ENCODE results near the gene DLGAP1.

DLGAP1 gene

DNA sequence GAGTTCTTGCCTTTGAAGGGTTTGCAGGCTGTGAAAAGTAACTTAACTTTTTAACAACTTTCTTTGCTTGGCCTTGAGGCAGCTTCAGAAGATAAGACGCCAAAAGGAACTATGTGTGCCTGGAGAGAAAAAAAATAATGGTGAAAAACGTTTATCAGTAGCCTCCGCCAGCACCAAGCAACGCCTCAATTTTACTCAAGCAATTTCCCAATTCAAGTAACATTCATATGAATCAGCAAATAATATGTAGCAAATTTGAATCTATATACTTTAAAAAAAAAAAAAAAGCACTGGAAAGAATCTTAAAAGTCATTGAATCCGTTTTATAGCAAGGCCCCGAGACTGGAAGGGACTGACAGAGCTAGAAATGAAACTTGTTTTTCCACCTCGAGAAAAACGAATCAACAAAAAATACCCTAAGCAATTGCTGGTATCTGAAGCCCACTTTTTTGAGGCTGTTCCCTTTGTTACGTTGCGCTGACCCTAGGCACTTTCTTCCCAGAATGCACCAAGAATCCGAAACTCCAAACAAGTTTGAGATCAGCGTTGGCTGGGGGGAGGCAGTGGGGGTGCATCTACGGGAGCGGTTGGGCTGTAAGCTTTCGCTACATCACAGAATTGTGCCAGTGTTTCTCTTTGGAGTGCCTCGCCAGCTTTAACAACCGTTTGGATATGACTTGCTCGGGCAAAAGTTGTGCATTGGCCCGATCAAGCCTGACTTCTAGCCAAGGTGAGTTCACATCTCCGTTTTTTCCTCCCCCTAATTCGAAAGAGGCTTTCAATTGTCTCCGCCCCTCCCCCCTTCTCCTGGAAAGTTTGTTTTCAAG, 1007.8 kb downstream of the DLGAP1 start:
- ChIA-PET POLR2A (interaction anchor here (0.8 to 2.1 kb wide), 8 partner anchors 37 to 218 kb away, joined by 3 to 10 read pairs (median 4); no protein-coding TSS in a partner anchor), CTCF (interaction anchor here (0.6 kb wide), 1 partner anchor 16 kb away, joined by 3 read pairs; no protein-coding TSS in a partner anchor)
- DNase-seq (ENCODE audit: extremely low spot score) = peak; percentile 6
- no peak for TF ChIP-seq SP1 (IDR thresholded peaks at IDR 0.05)
- TF ChIP-seq SUZ12 (IDR thresholded peaks at IDR 0.05) = no peak
- TF ChIP-seq CTBP1 (IDR thresholded peaks at IDR 0.05; ENCODE audit: borderline replicate concordance) = no peak
- TF ChIP-seq ELF4 (IDR thresholded peaks at IDR 0.05) = no peak
- TF ChIP-seq HDGF (IDR thresholded peaks at IDR 0.05; ENCODE audit: borderline replicate concordance) = no peak
- TF ChIP-seq LEF1 (IDR thresholded peaks at IDR 0.05; ENCODE audit: borderline replicate concordance) = no peak
- TF ChIP-seq, protein P1, sequence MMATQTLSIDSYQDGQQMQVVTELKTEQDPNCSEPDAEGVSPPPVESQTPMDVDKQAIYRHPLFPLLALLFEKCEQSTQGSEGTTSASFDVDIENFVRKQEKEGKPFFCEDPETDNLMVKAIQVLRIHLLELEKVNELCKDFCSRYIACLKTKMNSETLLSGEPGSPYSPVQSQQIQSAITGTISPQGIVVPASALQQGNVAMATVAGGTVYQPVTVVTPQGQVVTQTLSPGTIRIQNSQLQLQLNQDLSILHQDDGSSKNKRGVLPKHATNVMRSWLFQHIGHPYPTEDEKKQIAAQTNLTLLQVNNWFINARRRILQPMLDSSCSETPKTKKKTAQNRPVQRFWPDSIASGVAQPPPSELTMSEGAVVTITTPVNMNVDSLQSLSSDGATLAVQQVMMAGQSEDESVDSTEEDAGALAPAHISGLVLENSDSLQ (IDR thresholded peaks at IDR 0.05) = no peak
- no peak for TF ChIP-seq FOXM1 (IDR thresholded peaks at IDR 0.05; ENCODE audit: borderline replicate concordance)
